Measurements from ENCODE around the gene CLCN5. TPM values are rescaled to one million over a fixed set of nuclear protein-coding genes. Genes with fewer than 3 reads are reported as not detected.

The CLCN5 gene
- total RNA-seq, 1 donor from 2014 or later, result 8.7 TPM

DNA sequence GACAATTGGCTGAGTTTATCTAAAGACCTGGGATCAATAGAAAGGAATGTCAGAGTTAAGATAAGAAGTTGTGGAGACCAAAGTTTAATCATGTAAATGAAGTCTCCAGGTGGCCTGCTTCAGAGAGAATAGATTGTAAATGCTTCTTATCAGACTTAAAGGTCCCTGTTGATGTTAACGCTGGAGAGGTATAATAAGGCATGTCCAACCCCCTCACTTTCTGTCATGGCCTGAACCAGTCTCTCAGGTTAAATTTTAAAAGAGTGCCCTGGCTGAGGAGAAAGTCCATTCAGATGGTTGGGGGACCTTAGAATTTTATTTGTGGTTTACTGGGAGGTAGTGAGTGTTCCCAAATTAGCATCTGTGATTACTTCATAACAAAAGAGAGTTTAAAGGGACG lies 191.7 kb downstream of the CLCN5 start:
- Mint-ChIP-seq H3K9me3 (no peaks in the 10 kb centered on the region), H3K4me3 (no peak overlapping the region), H3K27ac (no peak overlapping the region), H3K36me3 (no peaks in the 10 kb centered on the region), H3K4me1 (no peaks in the 10 kb centered on the region), H3K27me3 (ENCODE audit: insufficient read depth, low read depth) (peaks cover 2% of the 10 kb centered on the region)
- Histone ChIP-seq H3F3A (ENCODE audit: low read depth) (no peaks in the 10 kb centered on the region), H3K9ac (no peak overlapping the region), H3K4me3 (no peak overlapping the region), H3K27ac (no peak overlapping the region), H3K9me3 (ENCODE audit: low read depth) (no peaks in the 10 kb centered on the region), H3K79me2 (ENCODE audit: low read depth) (no peaks in the 10 kb centered on the region), H3K4me1 (no peaks in the 10 kb centered on the region), H3K4me2 (no peak overlapping the region), H3K36me3 (no peaks in the 10 kb centered on the region), H2AFZ (replicated peaks) (no peak overlapping the region), H3K27me3 (no peaks in the 10 kb centered on the region), H4K20me1 (ENCODE audit: low read depth) (no peaks in the 10 kb centered on the region)
- TF ChIP-seq EZH2phosphoT487 (IDR thresholded peaks at IDR 0.05), result no peak
- TF ChIP-seq EZH2 (IDR thresholded peaks at IDR 0.05), result no peak
- no peak for TF ChIP-seq CTCF (IDR thresholded peaks at IDR 0.05)
- no peak for DNase-seq (ENCODE audit: low spot score)

GRCh38 chrX:50115973-50116372 lies 193.6 kb downstream of the CLCN5 start:
- Histone ChIP-seq H4K20me1 (ENCODE audit: low read depth) (no peaks in the 10 kb centered on the region), H3K79me2 (ENCODE audit: low read depth) (no peaks in the 10 kb centered on the region), H3K27ac (no peak overlapping the region), H3K27me3 (no peaks in the 10 kb centered on the region), H3K4me1 (no peaks in the 10 kb centered on the region), H3K36me3 (no peaks in the 10 kb centered on the region), H3F3A (ENCODE audit: low read depth) (no peaks in the 10 kb centered on the region), H3K9ac (no peak overlapping the region), H3K9me3 (ENCODE audit: low read depth) (peaks cover 5% of the 10 kb centered on the region), H3K4me3 (no peak overlapping the region), H3K4me2 (no peak overlapping the region), H2AFZ (replicated peaks) (no peak overlapping the region)
- no peak for TF ChIP-seq EZH2 (IDR thresholded peaks at IDR 0.05)
- Mint-ChIP-seq H3K9me3 (no peaks in the 10 kb centered on the region), H3K4me1 (no peaks in the 10 kb centered on the region), H3K4me3 (no peak overlapping the region), H3K27me3 (ENCODE audit: insufficient read depth, low read depth) (peaks cover 2% of the 10 kb centered on the region), H3K27ac (no peak overlapping the region), H3K36me3 (no peaks in the 10 kb centered on the region)
- no peak for DNase-seq (ENCODE audit: low spot score)

DNA sequence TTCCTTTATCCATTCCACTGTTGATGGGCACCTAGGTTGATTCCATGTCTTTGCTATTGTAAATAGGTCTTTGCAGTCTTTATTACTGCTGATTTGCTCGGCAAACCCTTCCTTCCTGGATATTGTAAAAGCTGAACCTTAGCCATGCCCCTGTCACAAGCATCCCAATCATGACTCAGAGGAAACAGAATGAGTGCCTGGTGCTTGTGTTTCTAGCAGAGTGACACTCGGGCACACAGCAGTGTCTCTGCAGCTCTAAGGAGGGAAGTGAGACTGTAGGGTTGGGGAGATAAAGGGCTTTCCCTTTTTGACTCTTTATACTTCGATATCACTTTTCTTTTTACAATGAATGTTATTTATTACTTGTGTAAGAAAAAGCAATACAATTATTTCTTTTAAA lies 195.1 kb downstream of the CLCN5 start:
- H3K27me3 ChIP-seq, result no peaks in the 10 kb centered on the region
- H3K27ac ChIP-seq, result no peak overlapping the region
- H3K9me3 ChIP-seq (ENCODE audit: low read depth), result peaks cover 5% of the 10 kb centered on the region
- Mint-ChIP-seq H3K4me1 (no peaks in the 10 kb centered on the region), H3K9me3 (no peaks in the 10 kb centered on the region), H3K36me3 (no peaks in the 10 kb centered on the region), H3K27ac (no peak overlapping the region), H3K27me3 (ENCODE audit: insufficient read depth, low read depth) (peaks cover 2% of the 10 kb centered on the region), H3K4me3 (no peak overlapping the region)
- no peak for DNase-seq (ENCODE audit: low spot score)
- no peaks in the 10 kb centered on the region for H3K4me1 ChIP-seq
- TF ChIP-seq EZH2phosphoT487 (IDR thresholded peaks at IDR 0.05) (no peak), CTCF (IDR thresholded peaks at IDR 0.05) (no peak), EZH2 (IDR thresholded peaks at IDR 0.05) (no peak)
- H4K20me1 ChIP-seq (ENCODE audit: low read depth), result no peaks in the 10 kb centered on the region
- no peaks in the 10 kb centered on the region for H3K36me3 ChIP-seq
- no peak overlapping the region for H3K4me3 ChIP-seq
- H3K4me2 ChIP-seq, result no peak overlapping the region
- no peak overlapping the region for H2AFZ ChIP-seq (replicated peaks)
- H3F3A ChIP-seq (ENCODE audit: low read depth), result no peaks in the 10 kb centered on the region
- no peak overlapping the region for H3K9ac ChIP-seq
- no peaks in the 10 kb centered on the region for H3K79me2 ChIP-seq (ENCODE audit: low read depth)

- Mint-ChIP-seq H3K4me1 (no peaks in the 10 kb centered on the region), H3K9me3 (peaks cover 1% of the 10 kb centered on the region), H3K27me3 (ENCODE audit: insufficient read depth, low read depth) (no peaks in the 10 kb centered on the region), H3K4me3 (no peak overlapping the region), H3K36me3 (no peaks in the 10 kb centered on the region), H3K27ac (no peak overlapping the region)
- no peaks in the 10 kb centered on the region for H3K36me3 ChIP-seq
- TF ChIP-seq CTCF (IDR thresholded peaks at IDR 0.05), result no peak
- no peak for TF ChIP-seq EZH2 (IDR thresholded peaks at IDR 0.05)
- TF ChIP-seq EZH2phosphoT487 (IDR thresholded peaks at IDR 0.05), result no peak
- no peaks in the 10 kb centered on the region for H3K79me2 ChIP-seq (ENCODE audit: low read depth)
- H3K4me1 ChIP-seq, result no peaks in the 10 kb centered on the region
- no peaks in the 10 kb centered on the region for H3F3A ChIP-seq (ENCODE audit: low read depth)
- H3K9me3 ChIP-seq (ENCODE audit: low read depth), result no peaks in the 10 kb centered on the region
- no peak overlapping the region for H3K4me2 ChIP-seq
- no peak overlapping the region for H3K9ac ChIP-seq
- no peak overlapping the region for H2AFZ ChIP-seq (replicated peaks)
- no peak overlapping the region for H3K4me3 ChIP-seq
- H3K27me3 ChIP-seq, result no peaks in the 10 kb centered on the region
- DNase-seq (ENCODE audit: low spot score), result no peak
- H4K20me1 ChIP-seq (ENCODE audit: low read depth), result no peaks in the 10 kb centered on the region
- no peak overlapping the region for H3K27ac ChIP-seq
Measured at GRCh38 chrX:50125480-50125879, 203.1 kb downstream of the CLCN5 start.
